Measurements from ENCODE around the gene FJX1. TPM values are rescaled to one million over a fixed set of nuclear protein-coding genes. Genes with fewer than 3 reads are reported as not detected.

The FJX1 gene
- total RNA-seq, 1 experiment from 2014 or later = 13.7 TPM

DNA sequence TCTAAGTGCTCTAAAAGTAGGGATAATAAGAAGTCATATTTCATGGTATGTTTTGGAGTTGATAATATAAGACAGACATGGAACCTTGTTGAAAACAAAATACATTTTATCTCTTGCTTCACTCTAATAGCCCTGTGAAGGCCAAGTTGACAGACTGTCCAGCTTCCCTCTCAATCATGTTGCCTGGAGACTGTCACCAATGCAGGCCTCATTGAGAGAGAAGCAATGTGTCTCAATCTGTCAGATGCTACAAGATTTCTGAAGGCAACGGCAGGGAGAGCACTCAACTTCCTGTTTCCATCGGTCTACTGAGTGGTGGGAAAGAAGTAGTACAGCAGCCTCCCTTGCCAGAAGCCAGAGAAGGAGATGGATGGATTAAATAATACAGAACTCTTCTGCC is 23.6 kb upstream of the FJX1 start:
- TF ChIP-seq SP1 (IDR thresholded peaks at IDR 0.05; ENCODE audit: low read depth) (no peak), EGR1 (IDR thresholded peaks at IDR 0.05; ENCODE audit: low read depth) (no peak), CTCF (IDR thresholded peaks at IDR 0.05 in 2 of 3, conservative IDR thresholded peaks at IDR 0.05 in 1 of 3; ENCODE audit: borderline replicate concordance in 1 of 3, insufficient read depth in 1 of 3, low read depth in 2 of 3, low read length in 2 of 3) (no peak), POLR2AphosphoS5 (IDR thresholded peaks at IDR 0.05; ENCODE audit: low read depth, low read length) (no peak), CEBPB (IDR thresholded peaks at IDR 0.05; ENCODE audit: low read depth) (no peak), EZH2 (IDR thresholded peaks at IDR 0.05) (no peak), EZH2phosphoT487 (IDR thresholded peaks at IDR 0.05; ENCODE audit: borderline replicate concordance) (no peak), POLR2A (IDR thresholded peaks at IDR 0.05; ENCODE audit: borderline replicate concordance, extremely low read depth, insufficient read depth, insufficient read length) (no peak), ATF3 (IDR thresholded peaks at IDR 0.05) (no peak), SIN3A (IDR thresholded peaks at IDR 0.05; ENCODE audit: low read depth) (no peak), TCF7L2 (IDR thresholded peaks at IDR 0.05; ENCODE audit: borderline replicate concordance, extremely low read depth, insufficient read depth, insufficient read length) (no peak), FOSL1 (IDR thresholded peaks at IDR 0.05; ENCODE audit: low read depth) (no peak), CBX3 (IDR thresholded peaks at IDR 0.05; ENCODE audit: low read depth) (no peak), ZNF274 (IDR thresholded peaks at IDR 0.05; ENCODE audit: low read depth, low read length) (no peak)
- TF ChIP-seq, protein P1, sequence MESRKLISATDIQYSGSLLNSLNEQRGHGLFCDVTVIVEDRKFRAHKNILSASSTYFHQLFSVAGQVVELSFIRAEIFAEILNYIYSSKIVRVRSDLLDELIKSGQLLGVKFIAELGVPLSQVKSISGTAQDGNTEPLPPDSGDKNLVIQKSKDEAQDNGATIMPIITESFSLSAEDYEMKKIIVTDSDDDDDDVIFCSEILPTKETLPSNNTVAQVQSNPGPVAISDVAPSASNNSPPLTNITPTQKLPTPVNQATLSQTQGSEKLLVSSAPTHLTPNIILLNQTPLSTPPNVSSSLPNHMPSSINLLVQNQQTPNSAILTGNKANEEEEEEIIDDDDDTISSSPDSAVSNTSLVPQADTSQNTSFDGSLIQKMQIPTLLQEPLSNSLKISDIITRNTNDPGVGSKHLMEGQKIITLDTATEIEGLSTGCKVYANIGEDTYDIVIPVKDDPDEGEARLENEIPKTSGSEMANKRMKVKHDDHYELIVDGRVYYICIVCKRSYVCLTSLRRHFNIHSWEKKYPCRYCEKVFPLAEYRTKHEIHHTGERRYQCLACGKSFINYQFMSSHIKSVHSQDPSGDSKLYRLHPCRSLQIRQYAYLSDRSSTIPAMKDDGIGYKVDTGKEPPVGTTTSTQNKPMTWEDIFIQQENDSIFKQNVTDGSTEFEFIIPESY (IDR thresholded peaks at IDR 0.05; ENCODE audit: extremely low read depth, insufficient replicate concordance, low read length) = no peak
- TF ChIP-seq, protein P2, sequence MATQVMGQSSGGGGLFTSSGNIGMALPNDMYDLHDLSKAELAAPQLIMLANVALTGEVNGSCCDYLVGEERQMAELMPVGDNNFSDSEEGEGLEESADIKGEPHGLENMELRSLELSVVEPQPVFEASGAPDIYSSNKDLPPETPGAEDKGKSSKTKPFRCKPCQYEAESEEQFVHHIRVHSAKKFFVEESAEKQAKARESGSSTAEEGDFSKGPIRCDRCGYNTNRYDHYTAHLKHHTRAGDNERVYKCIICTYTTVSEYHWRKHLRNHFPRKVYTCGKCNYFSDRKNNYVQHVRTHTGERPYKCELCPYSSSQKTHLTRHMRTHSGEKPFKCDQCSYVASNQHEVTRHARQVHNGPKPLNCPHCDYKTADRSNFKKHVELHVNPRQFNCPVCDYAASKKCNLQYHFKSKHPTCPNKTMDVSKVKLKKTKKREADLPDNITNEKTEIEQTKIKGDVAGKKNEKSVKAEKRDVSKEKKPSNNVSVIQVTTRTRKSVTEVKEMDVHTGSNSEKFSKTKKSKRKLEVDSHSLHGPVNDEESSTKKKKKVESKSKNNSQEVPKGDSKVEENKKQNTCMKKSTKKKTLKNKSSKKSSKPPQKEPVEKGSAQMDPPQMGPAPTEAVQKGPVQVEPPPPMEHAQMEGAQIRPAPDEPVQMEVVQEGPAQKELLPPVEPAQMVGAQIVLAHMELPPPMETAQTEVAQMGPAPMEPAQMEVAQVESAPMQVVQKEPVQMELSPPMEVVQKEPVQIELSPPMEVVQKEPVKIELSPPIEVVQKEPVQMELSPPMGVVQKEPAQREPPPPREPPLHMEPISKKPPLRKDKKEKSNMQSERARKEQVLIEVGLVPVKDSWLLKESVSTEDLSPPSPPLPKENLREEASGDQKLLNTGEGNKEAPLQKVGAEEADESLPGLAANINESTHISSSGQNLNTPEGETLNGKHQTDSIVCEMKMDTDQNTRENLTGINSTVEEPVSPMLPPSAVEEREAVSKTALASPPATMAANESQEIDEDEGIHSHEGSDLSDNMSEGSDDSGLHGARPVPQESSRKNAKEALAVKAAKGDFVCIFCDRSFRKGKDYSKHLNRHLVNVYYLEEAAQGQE (IDR thresholded peaks at IDR 0.05; ENCODE audit: low read depth) = no peak
- intact Hi-C loops (cut with micrococcal nuclease) = no loop called here

More for the DNA sequence above, 23.6 kb upstream of the FJX1 start:
- Histone ChIP-seq H3K27me3 (ENCODE audit: insufficient read depth, low read length) (peaks cover 16% of the 10 kb centered on the region; the same call in 1 of the 2 replicates), H3K9me2 (ENCODE audit: insufficient read depth) (no peaks in the 10 kb centered on the region), H3K27ac (ENCODE audit: low read depth, low read length) (no peak overlapping the region), H3K4me2 (ENCODE audit: low read length) (no peak overlapping the region), H3K79me2 (ENCODE audit: insufficient read depth, low read length) (no peaks in the 10 kb centered on the region), H3K9ac (ENCODE audit: low read length) (no peak overlapping the region), H3K4me1 (ENCODE audit: control insufficient read depth in 1 of 2, insufficient read depth in 2 of 2, low read length in 2 of 2) (peaks cover 0 to 5% of the 10 kb centered on the region in 2 experiments; a peak in 1 of 4 replicates), H4K20me1 (ENCODE audit: insufficient read depth) (no peaks in the 10 kb centered on the region), H2AFZ (ENCODE audit: low read depth, low read length, poor library complexity, severe bottlenecking) (no peak overlapping the region), H3K9me3 (ENCODE audit: control insufficient read depth in 1 of 2, insufficient read depth in 1 of 2, low read depth in 1 of 2, low read length in 2 of 2) (no peaks in the 10 kb centered on the region), H3K4me3 (replicated peaks in 1 of 2; ENCODE audit: low read depth in 1 of 2, low read length in 2 of 2) (no peak overlapping the region), H3K36me3 (ENCODE audit: control insufficient read depth in 1 of 2, insufficient read depth in 2 of 2, low read length in 2 of 2) (no peaks in the 10 kb centered on the region)
- DNase-seq (ENCODE audit: low read depth, low spot score) = no peak
- no TSS peak for BruUV-seq (replicated peaks)
- ATAC-seq = no peak
- ChIA-PET RAD21 (ENCODE audit: low non-redundant PET in 1 of 2, low total read pairs in 2 of 2, uncharacterized antibody in 2 of 2, unreplicated experiment in 2 of 2) (no interaction called here), CTCF (no interaction called here), POLR2A (no interaction called here)
